ENCODE data around the gene FRMPD4. TPM values are rescaled to one million over a fixed set of nuclear protein-coding genes. Genes with fewer than 3 reads are reported as not detected.

Gene FRMPD4
- total RNA-seq, 2 experiments from 2014 or later, result not detected

GRCh38 chrX:12672367-12673106 is 534.3 kb downstream of the FRMPD4 start:
- intact Hi-C loops (cut with micrococcal nuclease), result no loop called here
- Mint-ChIP-seq H3K4me1 (ENCODE audit: low read depth) (no peaks in the 10 kb centered on the region), H3K36me3 (ENCODE audit: low read depth) (no peaks in the 10 kb centered on the region), H3K4me3 (no peak overlapping the region), H3K27me3 (no peaks in the 10 kb centered on the region), H3K27ac (no peak overlapping the region), H3K9me3 (no peaks in the 10 kb centered on the region)
- no peak for DNase-seq
- ChIA-PET CTCF (no interaction called here), POLR2A (no interaction called here)
- no peak for TF ChIP-seq CTCF (IDR thresholded peaks at IDR 0.05)
- no peak for ATAC-seq

- ChIA-PET CTCF (no interaction called here), POLR2A (no interaction called here)
- no peaks in the 10 kb centered on the region for H3K4me1 Mint-ChIP-seq (ENCODE audit: low read depth)
- no peak overlapping the region for H3K27ac Mint-ChIP-seq
- ATAC-seq, result no peak
- DNase-seq, result no peak
- no peak overlapping the region for H3K4me3 Mint-ChIP-seq
- H3K9me3 Mint-ChIP-seq, result no peaks in the 10 kb centered on the region
- no peaks in the 10 kb centered on the region for H3K27me3 Mint-ChIP-seq
- H3K36me3 Mint-ChIP-seq (ENCODE audit: low read depth), result no peaks in the 10 kb centered on the region
- TF ChIP-seq CTCF (IDR thresholded peaks at IDR 0.05), result no peak
- intact Hi-C loops (cut with micrococcal nuclease), result no loop called here
These were observed 535.2 kb downstream of the FRMPD4 start for GRCh38 chrX:12673487-12673886.

- intact Hi-C loops (cut with micrococcal nuclease), result no loop called here
- DNase-seq, result no peak
- no peak for TF ChIP-seq CTCF (IDR thresholded peaks at IDR 0.05)
- Mint-ChIP-seq H3K27me3 (peaks cover 2% of the 10 kb centered on the region), H3K9me3 (no peaks in the 10 kb centered on the region), H3K4me3 (no peak overlapping the region), H3K27ac (no peak overlapping the region), H3K36me3 (ENCODE audit: low read depth) (no peaks in the 10 kb centered on the region), H3K4me1 (ENCODE audit: low read depth) (no peaks in the 10 kb centered on the region)
- ChIA-PET POLR2A (no interaction called here), CTCF (no interaction called here)
- no peak for ATAC-seq
These were observed 541.2 kb downstream of the FRMPD4 start for GRCh38 chrX:12679522-12679921.

- intact Hi-C loops (cut with micrococcal nuclease), result no loop called here
- Mint-ChIP-seq H3K27ac (no peak overlapping the region), H3K36me3 (ENCODE audit: low read depth) (no peaks in the 10 kb centered on the region), H3K4me1 (ENCODE audit: low read depth) (no peaks in the 10 kb centered on the region), H3K9me3 (no peaks in the 10 kb centered on the region), H3K27me3 (peaks cover 2% of the 10 kb centered on the region), H3K4me3 (no peak overlapping the region)
- no peak for DNase-seq
- ChIA-PET CTCF (no interaction called here), POLR2A (no interaction called here)
- TF ChIP-seq CTCF (IDR thresholded peaks at IDR 0.05), result no peak
- ATAC-seq, result no peak
These were observed 542.8 kb downstream of the FRMPD4 start for GRCh38 chrX:12681047-12681446.

- Mint-ChIP-seq H3K9me3 (no peaks in the 10 kb centered on the region), H3K36me3 (ENCODE audit: low read depth) (no peaks in the 10 kb centered on the region), H3K27me3 (no peaks in the 10 kb centered on the region), H3K4me1 (ENCODE audit: low read depth) (no peaks in the 10 kb centered on the region), H3K27ac (no peak overlapping the region), H3K4me3 (no peak overlapping the region)
- intact Hi-C loops (cut with micrococcal nuclease), result no loop called here
- DNase-seq (no peak), ATAC-seq (no peak)
- ChIA-PET POLR2A (no interaction called here), CTCF (no interaction called here)
- TF ChIP-seq CTCF (IDR thresholded peaks at IDR 0.05), result no peak
These were observed 547.3 kb downstream of the FRMPD4 start for GRCh38 chrX:12685541-12685940.

All from activated CD8-positive, alpha-beta T cell treated with anti-CD3 and anti-CD28 coated beads for 36 hours (primary cell).